ENCODE results near the gene WASHC4.

- TF ChIP-seq POLR2A (IDR thresholded peaks at IDR 0.05) (no peak), CTCF (IDR thresholded peaks at IDR 0.05) (no peak)
Observed at GRCh38 chr12:105064564-105065178, 42.9 kb upstream of the WASHC4 start.
